Esophagus mucosa (tissue), 1 donor: ENCODE results near the gene CAPN15. TPM values are rescaled to one million over a fixed set of nuclear protein-coding genes. Genes with fewer than 3 reads are reported as not detected.
"Not testable (repeated sequence)": the region's sequence is repeated elsewhere in the genome, so short reads cannot be mapped to it uniquely, and the experiment has no call there.

Source experiments
- ATAC-seq: fragments of 200-7000 bp; cut with Tn5 transposase; one replicate; pipeline ENCODE4 v1.9.1; 2020
- total RNA-seq: library from RNA; stranded (reverse); gene quantifications from one replicate; pipeline ENCODE4 v1.2.4, GENCODE V29; 2023
- donor health status: DM: yes; HTN: yes; CAD: no.

The CAPN15 gene
- 27.1 TPM for total RNA-seq

- ATAC-seq, result peak; percentile 63
These were observed at the start of gene CAPN15 for GRCh38 chr16:527015-527903. TSS of gene CAPN15 (plus strand) at chr16:527712. CDS start at chr16:546839, 19,127 bp downstream.

GRCh38 chr16:478287-478686 is 49.2 kb upstream of the CAPN15 start:
- not testable (repeated sequence) for ATAC-seq

GRCh38 chr16:482468-483185 is 44.9 kb upstream of the CAPN15 start:
- no peak for ATAC-seq

- ATAC-seq, result no peak
These were observed 44.0 kb upstream of the CAPN15 start for GRCh38 chr16:483341-484075.

- ATAC-seq, result no peak
These were observed 37.9 kb upstream of the CAPN15 start for GRCh38 chr16:489606-490005.

GRCh38 chr16:490768-491167 is 36.7 kb upstream of the CAPN15 start:
- ATAC-seq, result no peak

- ATAC-seq, result no peak
These were observed 36.1 kb upstream of the CAPN15 start for GRCh38 chr16:491220-491919.

- peak; percentile 23 for ATAC-seq
These were observed 35.2 kb upstream of the CAPN15 start for GRCh38 chr16:492211-492875.

- ATAC-seq, result not testable (repeated sequence)
These were observed 32.8 kb upstream of the CAPN15 start for GRCh38 chr16:494676-495075.

- ATAC-seq, result peak; percentile 51
These were observed 32.3 kb upstream of the CAPN15 start for GRCh38 chr16:495127-495748.

GRCh38 chr16:496097-496886 is 31.2 kb upstream of the CAPN15 start:
- no peak for ATAC-seq

GRCh38 chr16:497258-497657 is 30.3 kb upstream of the CAPN15 start:
- ATAC-seq, result no peak

- ATAC-seq, result no peak
These were observed 27.6 kb upstream of the CAPN15 start for GRCh38 chr16:499924-500323.

- no peak for ATAC-seq
These were observed 26.8 kb upstream of the CAPN15 start for GRCh38 chr16:500709-501108.

GRCh38 chr16:502179-502943 is 25.2 kb upstream of the CAPN15 start:
- ATAC-seq, result peak; percentile 70

- peak; percentile 7 for ATAC-seq
These were observed 24.1 kb upstream of the CAPN15 start for GRCh38 chr16:503150-504071.

GRCh38 chr16:505479-506245 is 21.9 kb upstream of the CAPN15 start:
- no peak for ATAC-seq

- ATAC-seq, result no peak
These were observed 21.3 kb upstream of the CAPN15 start for GRCh38 chr16:506246-506546.
